GM19467 (cell line): ENCODE measurements around the gene EWSR1.

Source experiments
- ATAC-seq: cut with Tn5 transposase; IDR thresholded peaks from one replicate; pipeline ENCODE4 v1.9.1; 2021; ENCODE audit warnings: mild to moderate bottlenecking, moderate library complexity; ENCODE audit not compliant: unreplicated experiment

The EWSR1 gene

GRCh38 chr22:29302402-29302680, 34.3 kb downstream of the EWSR1 start:
- ATAC-seq = no peak

DNA sequence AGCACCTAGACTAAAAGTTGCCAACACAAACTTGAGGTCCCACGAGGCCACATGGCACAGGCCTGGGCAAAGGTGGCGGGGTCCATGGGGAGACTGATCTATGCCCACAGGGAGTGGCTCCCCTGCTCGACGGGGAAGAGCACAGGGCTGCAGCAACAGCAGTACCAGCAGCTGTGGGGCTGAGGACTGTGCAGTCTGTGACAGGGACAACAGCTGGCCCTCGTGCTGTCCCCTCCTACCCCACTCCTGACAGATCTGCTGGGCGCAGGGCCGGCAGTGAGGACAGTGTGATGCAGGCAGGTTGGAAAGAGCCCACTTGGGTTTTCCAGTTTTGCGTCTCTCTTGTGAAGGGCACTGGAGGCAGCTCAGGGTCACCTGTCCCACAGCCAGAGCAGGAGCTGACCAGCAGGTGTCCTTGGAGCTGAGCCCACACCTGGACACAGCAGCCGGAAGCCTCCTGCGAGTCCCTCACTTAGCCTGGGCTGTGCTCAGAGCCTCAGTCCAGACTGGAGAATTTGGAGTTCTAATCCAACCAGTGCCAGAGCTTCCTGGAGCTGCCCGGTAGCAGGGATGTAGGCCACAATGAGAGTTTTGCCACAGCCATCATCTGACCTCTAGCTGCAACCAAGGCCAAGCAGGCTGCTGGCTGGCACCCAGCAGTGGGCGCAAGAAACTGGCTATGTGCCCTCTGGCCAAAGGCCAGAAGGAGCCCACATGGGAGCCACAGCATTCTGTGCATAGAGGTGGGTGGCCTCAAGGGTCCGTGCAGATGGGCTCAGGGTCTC, 34.8 kb downstream of the EWSR1 start:
- no peak for ATAC-seq

DNA sequence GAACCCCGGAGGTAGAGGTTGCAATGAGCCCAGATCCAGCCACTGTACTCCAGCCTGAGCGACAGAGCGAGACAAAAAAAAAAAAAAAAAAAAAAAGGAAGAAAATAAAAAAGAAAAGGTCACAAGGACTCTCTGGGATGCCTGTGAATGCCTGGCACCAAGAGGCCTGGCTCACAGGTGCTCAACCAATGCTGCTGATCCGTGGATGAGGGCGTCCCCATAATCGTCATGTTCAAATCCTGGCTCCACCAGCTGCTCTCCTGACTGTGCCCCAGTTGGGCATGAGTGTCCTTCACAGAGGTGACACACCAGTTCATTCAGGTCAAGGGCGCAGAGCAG, 37.7 kb downstream of the EWSR1 start:
- ATAC-seq = no peak

DNA sequence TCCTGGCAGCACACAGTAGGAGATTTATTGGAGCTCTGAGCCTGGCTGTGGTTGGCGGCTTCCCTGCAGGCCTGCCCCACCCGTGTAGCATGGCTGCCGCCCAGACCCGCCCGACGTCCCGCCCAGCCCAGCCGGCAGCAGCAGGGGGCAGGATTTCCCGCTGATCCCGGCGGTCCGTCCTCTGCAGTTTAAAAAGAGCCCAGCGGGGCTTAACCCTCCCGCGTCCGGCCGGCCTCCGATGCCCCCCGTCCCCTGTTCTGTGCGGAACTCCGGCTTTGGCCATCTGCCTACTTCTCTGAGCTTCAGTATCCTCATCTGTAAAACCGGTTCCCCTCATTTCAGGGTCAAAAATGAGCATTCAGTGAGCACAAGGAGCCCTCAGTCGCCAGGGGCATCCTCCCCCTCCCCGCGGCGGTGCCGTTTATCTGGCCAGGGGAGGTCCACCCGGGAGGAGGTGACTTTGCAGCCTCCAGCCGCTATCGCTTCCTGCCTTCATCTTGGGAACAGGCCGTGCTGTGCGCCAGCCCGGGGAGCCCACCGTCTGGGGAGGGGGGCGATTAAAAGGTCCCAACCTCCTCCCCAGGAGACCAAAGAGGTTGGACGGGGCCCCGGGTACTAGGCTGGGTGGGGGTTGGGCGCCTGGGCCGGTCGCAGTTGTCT, 38.2 kb downstream of the EWSR1 start, which contains the start of gene GAS2L1:
Gene GAS2L1, plus strand, starts transcription at position 476 of the 660 bp plus-strand sequence. CDS start 1,456 bp downstream, outside the sequence.
- ATAC-seq = no peak

DNA sequence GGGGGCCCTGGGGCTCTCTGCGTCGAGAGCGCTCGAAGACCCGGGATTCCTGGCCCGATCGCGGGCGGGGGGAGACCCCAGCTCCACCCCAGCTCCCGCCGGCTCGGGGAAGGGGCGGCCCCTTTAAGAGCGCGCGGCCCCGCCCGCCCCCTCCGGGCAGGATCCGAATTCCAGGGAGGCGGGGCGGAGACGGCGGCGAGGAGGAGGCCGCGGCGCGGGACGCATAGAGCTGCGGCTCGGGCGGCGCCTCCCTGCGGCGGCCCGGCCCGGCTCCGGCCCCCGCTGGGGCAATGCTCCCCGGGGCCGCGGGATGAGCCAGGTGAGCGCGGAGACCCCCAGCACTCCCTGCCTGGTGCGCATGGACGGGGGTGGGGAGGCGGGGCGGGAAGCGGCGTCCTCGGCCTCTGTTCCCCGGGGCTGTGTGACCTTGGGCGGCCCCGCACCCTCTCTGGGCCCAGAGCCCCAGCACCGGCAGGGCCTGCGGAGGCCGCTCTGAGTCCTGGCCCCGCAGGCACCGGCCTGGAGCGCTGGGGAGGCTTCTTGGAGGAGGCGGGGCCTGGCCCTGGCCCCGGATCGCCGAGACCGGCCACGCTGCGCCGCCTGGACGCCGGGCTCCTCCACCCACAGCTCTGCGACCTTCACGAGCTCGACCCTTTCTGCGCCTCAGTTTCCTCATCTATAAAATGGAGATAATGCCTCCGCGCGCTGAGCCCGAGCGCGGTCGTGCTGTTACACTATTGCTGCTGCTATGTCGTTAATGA, 38.9 kb downstream of the EWSR1 start:
- no peak for ATAC-seq

DNA sequence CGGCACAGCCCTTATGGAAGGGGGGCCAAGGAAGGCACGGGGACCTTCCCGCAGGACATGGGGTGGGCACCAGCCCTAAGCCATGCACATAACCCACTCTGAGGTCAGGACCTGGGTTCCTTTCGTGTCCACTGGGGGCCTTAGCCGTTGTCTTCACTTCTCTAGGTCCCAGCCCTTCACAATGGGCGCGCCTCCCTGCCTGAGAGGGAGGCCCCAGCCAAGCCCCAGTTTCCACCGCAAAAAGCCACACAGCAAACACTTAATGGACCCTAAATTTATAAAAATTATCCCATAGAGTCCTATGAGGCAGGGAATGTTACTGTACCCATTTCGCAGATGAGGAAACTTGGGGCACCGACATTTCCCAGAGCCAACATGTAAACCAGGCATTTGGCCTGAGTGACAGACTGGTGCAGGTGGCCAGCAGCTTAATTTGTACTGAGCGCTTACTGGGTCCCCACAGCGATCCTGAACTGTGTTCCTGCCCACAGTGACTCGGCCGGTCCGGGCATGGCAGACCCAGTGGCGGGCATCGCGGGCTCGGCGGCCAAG, 39.6 kb downstream of the EWSR1 start:
- ATAC-seq = no peak

DNA sequence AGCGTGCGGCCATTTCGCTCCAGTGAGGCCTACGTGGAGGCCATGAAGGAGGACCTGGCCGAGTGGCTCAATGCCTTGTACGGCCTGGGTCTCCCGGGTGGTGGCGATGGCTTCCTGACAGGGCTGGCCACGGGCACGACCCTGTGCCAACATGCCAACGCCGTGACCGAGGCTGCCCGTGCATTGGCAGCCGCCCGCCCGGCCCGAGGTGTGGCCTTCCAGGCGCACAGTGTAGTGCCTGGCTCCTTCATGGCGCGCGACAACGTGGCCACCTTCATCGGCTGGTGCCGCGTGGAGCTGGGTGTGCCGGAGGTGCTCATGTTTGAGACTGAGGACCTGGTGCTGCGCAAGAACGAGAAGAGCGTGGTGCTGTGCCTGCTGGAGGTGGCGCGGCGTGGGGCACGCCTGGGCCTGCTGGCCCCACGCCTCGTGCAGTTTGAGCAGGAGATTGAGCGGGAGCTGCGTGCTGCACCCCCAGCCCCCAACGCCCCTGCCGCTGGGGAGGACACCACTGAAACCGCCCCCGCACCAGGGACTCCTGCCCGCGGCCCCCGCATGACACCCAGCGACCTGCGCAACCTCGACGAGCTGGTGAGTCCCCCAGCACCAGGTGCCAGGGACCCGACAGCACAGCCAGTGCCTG, 40.2 kb downstream of the EWSR1 start:
- no peak for ATAC-seq

GRCh38 chr22:29308791-29309262, 40.8 kb downstream of the EWSR1 start:
- ATAC-seq = no peak

DNA sequence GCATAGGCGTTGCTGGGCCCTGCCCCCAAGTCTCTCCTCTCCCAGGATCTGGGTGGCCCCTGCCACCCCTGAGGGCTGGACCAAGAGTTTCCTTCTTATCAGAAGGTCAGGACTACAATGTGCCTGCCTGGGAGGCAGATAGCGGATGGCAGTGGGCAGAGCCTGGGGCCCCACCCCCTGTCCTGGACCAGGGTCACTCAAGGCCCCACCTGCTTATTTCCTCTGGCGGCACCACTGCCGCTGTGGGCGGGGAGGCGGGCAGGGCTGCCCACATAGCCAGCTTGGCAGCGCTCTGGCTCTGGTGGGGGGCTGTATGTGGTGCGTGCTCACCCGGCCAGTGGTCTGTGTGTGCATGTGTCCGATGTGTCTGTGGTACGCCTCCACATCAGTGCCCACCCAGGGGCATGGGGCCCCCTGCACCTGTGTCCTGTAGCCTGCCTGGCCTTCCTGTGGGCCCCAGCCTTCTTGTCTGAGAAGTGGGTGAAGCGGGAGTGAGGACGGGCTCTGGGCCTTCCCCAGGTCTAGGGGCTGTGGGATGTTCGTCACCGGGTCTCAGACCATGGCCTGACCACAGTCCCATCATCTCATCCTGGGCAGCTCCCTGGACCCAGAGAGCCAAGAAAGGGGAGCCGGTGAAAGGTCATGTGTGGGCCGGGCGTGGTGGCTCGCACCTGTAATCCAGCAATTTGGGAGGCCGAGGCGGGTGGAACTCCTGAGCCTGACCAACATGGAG, 41.4 kb downstream of the EWSR1 start:
- no peak for ATAC-seq

DNA sequence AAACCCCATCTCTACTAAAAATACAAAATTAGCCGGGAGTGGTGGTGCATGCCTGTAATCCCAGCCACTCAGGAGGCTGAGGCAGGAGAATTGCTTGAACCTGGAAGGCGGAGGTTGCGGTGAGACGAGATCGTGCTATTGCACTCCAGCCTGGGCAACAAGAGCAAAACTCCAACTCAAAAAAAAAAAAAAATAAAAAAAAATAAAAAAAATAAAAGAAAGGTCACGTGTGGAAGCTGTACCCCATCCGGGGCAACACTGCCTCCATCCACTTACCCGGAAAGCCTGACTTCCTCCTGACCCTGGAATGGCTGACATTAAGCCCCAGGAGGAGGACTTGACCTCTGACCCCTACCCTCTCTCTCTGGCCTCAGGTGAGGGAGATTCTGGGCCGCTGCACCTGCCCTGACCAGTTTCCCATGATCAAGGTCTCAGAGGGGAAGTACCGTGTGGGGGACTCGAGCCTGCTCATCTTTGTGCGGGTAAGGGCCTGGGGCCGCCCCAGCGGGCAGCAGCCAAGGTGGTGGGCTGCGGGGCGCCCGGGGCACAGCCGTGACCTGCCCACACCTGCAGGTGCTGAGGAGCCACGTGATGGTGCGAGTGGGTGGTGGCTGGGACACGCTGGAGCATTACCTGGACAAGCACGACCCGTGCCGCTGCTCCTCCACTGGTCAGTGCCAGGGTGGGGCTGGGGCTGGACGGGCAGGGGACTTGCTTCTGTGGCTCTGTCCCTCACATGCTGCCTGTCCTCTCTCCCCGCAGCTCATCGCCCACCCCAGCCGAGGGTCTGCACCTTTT, 42.2 kb downstream of the EWSR1 start:
- no peak for ATAC-seq

DNA sequence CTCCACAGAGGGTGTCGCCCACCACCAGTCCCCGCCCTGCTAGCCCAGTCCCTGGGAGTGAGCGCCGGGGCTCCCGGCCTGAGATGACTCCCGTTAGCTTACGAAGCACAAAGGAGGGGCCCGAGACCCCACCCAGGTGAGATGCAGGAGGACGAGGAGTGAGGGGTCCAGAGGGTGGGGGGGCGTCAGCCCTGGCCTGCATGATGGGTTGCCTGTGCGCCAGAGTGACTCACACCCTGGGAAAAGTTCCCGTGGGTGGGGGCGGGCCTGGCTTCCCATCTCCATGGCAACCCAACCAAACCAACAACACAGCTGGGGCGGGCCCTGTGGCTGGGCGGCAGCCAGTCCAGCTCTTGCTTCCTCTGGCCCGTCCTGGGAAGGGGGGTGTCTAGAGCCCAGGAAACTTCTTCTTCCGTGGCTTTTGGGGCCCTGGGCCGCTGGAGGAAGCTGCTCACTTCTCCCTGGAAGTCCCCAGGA, 42.8 kb downstream of the EWSR1 start:
- ATAC-seq = no peak

DNA sequence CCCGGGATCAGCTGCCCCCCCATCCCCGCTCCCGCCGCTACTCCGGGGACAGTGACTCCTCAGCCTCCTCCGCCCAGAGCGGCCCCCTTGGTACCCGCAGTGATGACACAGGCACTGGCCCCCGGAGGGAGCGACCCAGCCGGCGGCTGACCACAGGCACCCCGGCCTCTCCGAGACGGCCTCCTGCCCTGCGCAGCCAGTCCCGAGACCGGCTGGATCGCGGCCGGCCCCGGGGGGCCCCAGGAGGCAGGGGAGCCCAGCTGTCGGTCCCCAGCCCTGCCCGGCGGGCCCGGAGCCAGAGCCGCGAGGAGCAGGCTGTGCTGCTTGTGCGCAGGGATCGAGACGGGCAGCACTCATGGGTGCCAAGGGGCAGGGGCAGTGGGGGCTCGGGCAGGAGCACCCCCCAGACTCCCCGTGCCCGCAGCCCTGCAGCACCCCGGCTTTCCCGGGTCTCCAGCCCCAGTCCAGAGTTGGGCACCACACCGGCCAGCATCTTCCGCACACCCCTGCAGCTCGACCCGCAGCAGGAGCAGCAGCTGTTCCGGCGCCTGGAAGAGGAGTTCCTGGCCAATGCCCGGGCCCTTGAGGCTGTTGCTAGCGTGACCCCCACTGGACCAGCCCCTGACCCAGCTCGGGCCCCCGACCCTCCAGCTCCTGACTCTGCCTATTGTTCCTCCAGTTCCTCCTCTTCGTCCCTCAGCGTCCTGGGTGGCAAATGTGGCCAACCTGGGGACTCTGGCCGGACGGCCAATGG, 43.6 kb downstream of the EWSR1 start:
- ATAC-seq = no peak

DNA sequence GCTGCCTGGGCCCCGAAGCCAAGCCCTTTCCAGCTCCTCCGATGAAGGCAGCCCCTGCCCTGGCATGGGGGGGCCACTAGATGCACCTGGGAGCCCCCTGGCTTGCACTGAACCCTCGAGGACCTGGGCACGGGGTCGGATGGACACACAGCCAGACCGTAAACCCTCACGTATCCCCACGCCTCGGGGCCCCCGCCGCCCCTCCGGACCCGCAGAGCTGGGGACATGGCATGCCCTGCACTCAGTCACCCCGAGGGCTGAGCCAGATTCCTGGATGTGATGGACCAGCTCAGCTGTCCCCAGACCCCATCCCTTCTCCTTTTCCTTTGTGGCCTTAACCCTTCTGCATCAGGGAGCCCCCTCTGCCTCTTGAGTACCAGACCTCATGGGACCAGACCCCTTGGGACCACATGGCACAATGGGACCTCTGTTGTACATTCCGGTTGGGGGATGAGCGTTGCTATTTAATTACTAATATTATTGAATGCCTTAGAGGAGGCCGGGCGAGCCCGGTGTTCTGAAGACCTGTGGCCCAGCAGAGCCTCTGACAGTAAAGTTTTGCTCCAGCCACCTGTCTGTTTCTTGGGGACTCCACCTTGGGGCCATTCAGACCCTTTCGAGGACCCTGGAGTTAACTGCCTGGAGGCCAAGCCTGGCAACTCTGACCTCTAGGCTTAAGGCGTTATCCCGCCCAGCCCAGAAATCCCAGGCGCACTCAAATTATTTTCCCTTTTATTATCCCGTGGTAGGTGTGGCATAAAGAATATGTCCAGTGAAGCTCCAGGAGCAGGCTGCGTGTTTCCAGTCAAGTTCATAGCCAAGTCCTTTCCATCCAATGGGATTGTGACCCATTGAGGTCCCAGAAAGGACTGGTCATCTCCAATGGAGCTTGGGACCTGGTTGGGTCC, 44.4 kb downstream of the EWSR1 start:
- no peak for ATAC-seq

DNA sequence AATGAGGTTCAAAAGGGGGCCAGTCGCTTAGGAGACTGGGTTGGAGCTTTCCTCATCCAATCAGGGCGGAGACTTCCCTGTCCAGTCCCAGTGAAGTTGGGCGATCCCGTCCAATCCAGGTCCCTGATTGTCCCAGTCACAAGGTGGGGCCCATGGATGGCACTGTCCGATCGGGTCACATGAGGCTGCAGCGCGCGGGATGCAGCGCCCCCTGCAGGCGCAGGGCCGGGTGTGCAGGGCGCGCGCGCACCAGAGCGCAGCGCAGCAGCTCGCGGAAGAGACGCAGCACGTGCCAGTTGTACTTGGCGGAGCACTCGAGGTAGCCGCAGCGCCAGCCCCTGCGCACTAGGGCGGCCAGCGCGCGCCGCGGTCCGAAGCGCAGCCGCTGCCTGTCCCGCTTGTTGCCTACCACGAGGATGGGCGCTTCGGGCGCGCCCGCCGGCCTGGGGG, 45.1 kb downstream of the EWSR1 start:
- no peak for ATAC-seq

DNA sequence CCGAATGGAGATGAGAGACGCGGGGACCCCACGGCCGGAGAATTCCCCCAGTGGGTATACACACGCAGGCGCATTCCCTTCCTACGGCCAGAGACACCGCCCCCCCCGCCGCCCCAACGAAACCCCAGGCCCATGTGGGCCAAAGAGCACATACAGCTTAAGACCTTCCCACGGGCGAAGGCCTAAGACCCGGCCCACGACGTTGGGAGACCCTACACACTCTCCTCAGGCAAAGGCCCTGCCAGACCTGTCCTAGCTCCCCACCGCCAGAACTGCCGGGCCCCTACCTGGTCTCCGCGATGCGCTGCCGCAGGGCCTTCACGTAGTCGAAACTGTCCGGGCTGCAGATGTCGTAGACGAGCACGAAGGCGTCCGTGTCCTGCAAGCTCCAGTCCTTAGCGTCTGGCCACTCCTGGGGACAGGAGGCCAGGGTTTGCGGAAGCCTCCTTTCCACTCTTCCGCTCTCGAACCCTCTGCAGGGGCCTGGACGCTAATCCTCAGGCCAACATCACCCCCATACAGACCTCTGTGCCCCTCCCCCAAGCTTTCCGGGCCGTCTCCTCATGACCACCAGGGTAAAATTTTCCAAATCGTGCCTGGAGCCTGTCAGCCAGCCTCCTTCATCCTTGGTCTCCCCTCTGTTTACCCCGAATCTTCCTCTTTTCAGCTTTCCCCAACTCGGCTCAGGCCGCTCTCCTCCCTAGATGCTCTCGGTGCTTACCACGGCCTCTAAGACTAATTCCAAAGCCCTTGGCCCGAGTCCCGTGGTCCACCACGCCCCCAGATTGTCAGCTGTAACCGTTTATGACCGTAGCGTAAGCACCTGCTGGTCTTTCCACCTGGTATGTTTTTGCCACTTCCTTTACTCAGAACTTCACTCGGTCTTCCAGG, 45.8 kb downstream of the EWSR1 start:
- ATAC-seq = no peak

GRCh38 chr22:29314537-29315285, 46.6 kb downstream of the EWSR1 start:
- ATAC-seq = no peak
